ENCODE data around the gene CFAP141. TPM values are rescaled to one million over a fixed set of nuclear protein-coding genes. Genes with fewer than 3 reads are reported as not detected.

The CFAP141 gene
- total and polyA plus RNA-seq, 4 donors = 3.2 to 8.4 (median 4.6) TPM

DNA sequence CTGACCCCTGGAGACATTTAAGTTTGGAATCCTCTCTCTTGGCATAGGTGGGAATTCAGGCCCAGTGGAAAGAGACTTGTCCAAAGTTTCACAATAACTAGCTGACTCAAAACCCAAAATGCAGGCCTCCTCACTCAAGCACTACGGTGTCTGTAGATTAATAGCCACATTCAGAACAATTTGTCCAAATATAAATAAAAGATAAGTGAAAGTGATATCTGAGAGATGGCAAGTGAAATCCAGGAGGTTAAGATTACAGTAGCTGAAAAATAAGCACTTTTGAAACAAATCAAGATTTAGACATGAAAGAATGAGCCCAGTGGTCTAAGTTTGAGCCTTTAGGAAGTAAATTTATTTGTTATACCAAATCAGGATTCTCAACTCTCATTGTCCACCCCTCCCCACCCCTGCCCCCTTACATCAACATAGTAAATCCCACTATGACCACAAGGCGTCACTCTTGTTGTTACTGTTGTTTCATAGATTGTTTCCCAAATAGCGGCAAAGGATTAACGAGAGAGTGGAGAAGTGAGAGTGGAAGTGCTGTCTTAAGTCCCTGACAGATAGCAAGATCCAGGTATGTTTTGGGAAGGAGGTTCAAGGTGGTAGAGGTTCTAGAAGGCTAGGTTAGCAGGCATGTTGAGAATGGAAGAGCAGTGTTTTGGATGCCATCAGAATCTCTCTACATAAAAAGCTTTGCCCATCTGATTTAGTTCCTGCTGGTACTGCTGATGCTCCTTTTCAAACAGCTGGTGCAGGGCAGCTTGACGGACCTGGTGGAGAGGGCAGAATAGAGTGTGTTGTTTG lies 7.2 kb downstream of the CFAP141 start:
- no peak overlapping the region for H3K4me3 ChIP-seq
- TF ChIP-seq, protein P1, sequence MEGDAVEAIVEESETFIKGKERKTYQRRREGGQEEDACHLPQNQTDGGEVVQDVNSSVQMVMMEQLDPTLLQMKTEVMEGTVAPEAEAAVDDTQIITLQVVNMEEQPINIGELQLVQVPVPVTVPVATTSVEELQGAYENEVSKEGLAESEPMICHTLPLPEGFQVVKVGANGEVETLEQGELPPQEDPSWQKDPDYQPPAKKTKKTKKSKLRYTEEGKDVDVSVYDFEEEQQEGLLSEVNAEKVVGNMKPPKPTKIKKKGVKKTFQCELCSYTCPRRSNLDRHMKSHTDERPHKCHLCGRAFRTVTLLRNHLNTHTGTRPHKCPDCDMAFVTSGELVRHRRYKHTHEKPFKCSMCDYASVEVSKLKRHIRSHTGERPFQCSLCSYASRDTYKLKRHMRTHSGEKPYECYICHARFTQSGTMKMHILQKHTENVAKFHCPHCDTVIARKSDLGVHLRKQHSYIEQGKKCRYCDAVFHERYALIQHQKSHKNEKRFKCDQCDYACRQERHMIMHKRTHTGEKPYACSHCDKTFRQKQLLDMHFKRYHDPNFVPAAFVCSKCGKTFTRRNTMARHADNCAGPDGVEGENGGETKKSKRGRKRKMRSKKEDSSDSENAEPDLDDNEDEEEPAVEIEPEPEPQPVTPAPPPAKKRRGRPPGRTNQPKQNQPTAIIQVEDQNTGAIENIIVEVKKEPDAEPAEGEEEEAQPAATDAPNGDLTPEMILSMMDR (IDR thresholded peaks at IDR 0.05; ENCODE audit: control extremely low read depth, extremely low read depth) = peak; percentile 61
- H3K9ac ChIP-seq (ENCODE audit: insufficient read depth in 1 of 2, low read length in 2 of 2) = peak overlapping the region in 1 of 2 donors; percentile 45
- no peaks in the 10 kb centered on the region for H3K9me3 ChIP-seq (ENCODE audit: control insufficient read depth in 4 of 4, insufficient read depth in 3 of 4, low read length in 3 of 4)
- no peaks in the 10 kb centered on the region for H3K36me3 ChIP-seq (ENCODE audit: control insufficient read depth in 4 of 4, insufficient read depth in 4 of 4, low read length in 4 of 4)
- ATAC-seq (ENCODE audit: insufficient read depth, low FRiP score) (peak; percentile 23), DNase-seq (peak; percentile 51 to 85 (median 80))
- H3K27me3 ChIP-seq (ENCODE audit: control insufficient read depth in 3 of 3, insufficient read depth in 3 of 3, low read length in 2 of 3) = no peaks in the 10 kb centered on the region
- H3K4me1 ChIP-seq (ENCODE audit: control insufficient read depth in 5 of 5, insufficient read depth in 5 of 5, low read length in 5 of 5) = no peaks in the 10 kb centered on the region
- 6 to 8% methylated on average over 5 of the region's 5 CpGs for WGBS, 2 donors
- H3K27ac ChIP-seq (ENCODE audit: low read depth in 1 of 2, low read length in 1 of 2) = no peak overlapping the region

- DNase-seq (no peak), ATAC-seq (ENCODE audit: insufficient read depth, low FRiP score) (no peak)
- TF ChIP-seq, protein P1 (IDR thresholded peaks at IDR 0.05; ENCODE audit: control extremely low read depth, extremely low read depth) = no peak
- Histone ChIP-seq H3K4me1 (ENCODE audit: control insufficient read depth in 5 of 5, insufficient read depth in 5 of 5, low read length in 5 of 5) (peaks cover 0 to 4% (median 0%) of the 10 kb centered on the region in 5 donors), H3K27me3 (ENCODE audit: control insufficient read depth in 3 of 3, insufficient read depth in 3 of 3, low read length in 2 of 3) (peaks cover 0 to 4% (median 4%) of the 10 kb centered on the region in 3 donors), H3K36me3 (ENCODE audit: control insufficient read depth in 4 of 4, insufficient read depth in 4 of 4, low read length in 4 of 4) (no peaks in the 10 kb centered on the region), H3K9ac (ENCODE audit: insufficient read depth in 1 of 2, low read length in 2 of 2) (no peak overlapping the region), H3K27ac (ENCODE audit: low read depth in 1 of 2, low read length in 1 of 2) (no peak overlapping the region), H3K4me3 (no peak overlapping the region), H3K9me3 (ENCODE audit: control insufficient read depth in 4 of 4, insufficient read depth in 3 of 4, low read length in 3 of 4) (no peaks in the 10 kb centered on the region)
- 67 to 79% methylated on average over 8 of the region's 8 CpGs for WGBS, 2 donors
Measured at GRCh38 chr1:154193821-154194220, 12.3 kb downstream of the CFAP141 start.

GRCh38 chr1:154192476-154192875 lies 13.7 kb downstream of the CFAP141 start:
- Histone ChIP-seq H3K27ac (ENCODE audit: low read depth in 1 of 2, low read length in 1 of 2) (no peak overlapping the region), H3K27me3 (ENCODE audit: control insufficient read depth in 3 of 3, insufficient read depth in 3 of 3, low read length in 2 of 3) (peaks cover 0 to 4% (median 4%) of the 10 kb centered on the region in 3 donors), H3K9ac (ENCODE audit: insufficient read depth in 1 of 2, low read length in 2 of 2) (no peak overlapping the region), H3K4me1 (ENCODE audit: control insufficient read depth in 5 of 5, insufficient read depth in 5 of 5, low read length in 5 of 5) (peaks cover 0 to 4% (median 0%) of the 10 kb centered on the region in 5 donors), H3K4me3 (no peak overlapping the region), H3K9me3 (ENCODE audit: control insufficient read depth in 4 of 4, insufficient read depth in 3 of 4, low read length in 3 of 4) (no peaks in the 10 kb centered on the region), H3K36me3 (ENCODE audit: control insufficient read depth in 4 of 4, insufficient read depth in 4 of 4, low read length in 4 of 4) (no peaks in the 10 kb centered on the region)
- DNase-seq (no peak), ATAC-seq (ENCODE audit: insufficient read depth, low FRiP score) (no peak)
- TF ChIP-seq, protein P1 (IDR thresholded peaks at IDR 0.05; ENCODE audit: control extremely low read depth, extremely low read depth) = no peak
- WGBS, 2 donors = 29 to 45% methylated on average over 3 of the region's 3 CpGs

All from lung (tissue), 12 donors.